ENCODE results near the gene KIF25.
A peak's percentile ranks its signal among the peaks of the same experiment; 100 is the strongest.

Gene KIF25

DNA sequence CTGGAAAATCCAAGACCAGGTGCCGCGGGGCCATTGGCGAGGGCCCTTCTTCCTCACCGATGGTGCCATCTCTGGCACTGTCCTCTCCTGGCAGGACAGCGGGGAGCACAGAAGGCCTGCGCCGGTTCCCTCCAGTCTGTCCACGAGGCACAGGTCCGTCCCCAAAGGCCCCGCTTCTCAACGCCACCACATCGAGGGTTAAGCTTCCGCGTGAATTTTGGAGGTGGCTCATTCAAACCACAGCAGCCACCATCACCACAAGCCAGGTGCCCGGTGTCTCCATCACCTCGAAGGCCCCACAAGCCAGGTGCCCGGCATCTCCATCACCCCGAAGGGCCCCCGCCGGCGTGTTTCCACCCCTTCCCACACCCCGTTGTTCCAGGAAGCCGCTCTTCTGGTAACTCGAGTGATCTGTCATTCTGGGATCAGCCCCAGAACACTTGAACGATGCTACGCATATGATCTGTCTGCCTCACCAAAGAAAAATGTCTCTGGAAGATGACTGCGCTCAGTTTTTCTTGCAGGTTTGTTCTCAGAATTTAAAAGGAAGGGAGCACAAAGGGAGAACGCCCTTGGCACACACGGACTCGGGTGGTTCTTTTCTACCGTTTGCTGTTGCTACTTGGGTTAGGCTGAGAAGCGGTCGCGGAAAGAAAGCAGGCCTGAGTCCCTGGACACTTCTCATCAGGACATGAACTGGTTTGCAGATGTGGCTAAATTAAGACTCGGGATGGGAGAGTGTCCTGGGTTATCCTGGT lies 9.9 kb upstream of the KIF25 start:
- Histone ChIP-seq H3K4me1 (ENCODE audit: control extremely low read depth in 1 of 4, control insufficient read depth in 4 of 4, insufficient read depth in 4 of 4, low read length in 3 of 4) (no peaks in the 10 kb centered on the region), H3K4me3 (ENCODE audit: control insufficient read depth in 1 of 7, extremely low read depth in 1 of 7, insufficient read depth in 4 of 7, low read depth in 2 of 7, low read length in 6 of 7) (no peak overlapping the region), H3K36me3 (ENCODE audit: control insufficient read depth in 4 of 4, insufficient read depth in 4 of 4, low read length in 3 of 4) (no peaks in the 10 kb centered on the region), H3K27ac (ENCODE audit: insufficient read depth in 1 of 2, low read depth in 1 of 2, low read length in 2 of 2, poor library complexity in 1 of 2, severe bottlenecking in 2 of 2) (no peak overlapping the region), H3K27me3 (replicated peaks in 2 of 5; ENCODE audit: control insufficient read depth in 4 of 5, insufficient read depth in 5 of 5, low read length in 4 of 5) (peaks cover 0 to 2% (median 0%) of the 10 kb centered on the region in 5 experiments), H3K9me3 (ENCODE audit: control extremely low read depth in 1 of 5, control insufficient read depth in 4 of 5, insufficient read depth in 2 of 5, low read depth in 1 of 5, low read length in 4 of 5) (peaks cover 0 to 7% (median 4%) of the 10 kb centered on the region in 5 experiments)
- WGBS (ENCODE audit: insufficient coverage) = 97% methylated on average over 35 of the region's 35 CpGs
- ChIA-PET POLR2A (no interaction called here), CTCF (no interaction called here)
- no peak for DNase-seq

- 95% methylated on average over 5 of the region's 5 CpGs for WGBS (ENCODE audit: insufficient coverage)
- no peak overlapping the region for H3K27ac ChIP-seq (ENCODE audit: insufficient read depth in 1 of 2, low read depth in 1 of 2, low read length in 2 of 2, poor library complexity in 1 of 2, severe bottlenecking in 2 of 2)
- CTCF ChIA-PET = no interaction called here
These were observed 9.3 kb upstream of the KIF25 start for GRCh38 chr6:167988154-167988495.

DNA sequence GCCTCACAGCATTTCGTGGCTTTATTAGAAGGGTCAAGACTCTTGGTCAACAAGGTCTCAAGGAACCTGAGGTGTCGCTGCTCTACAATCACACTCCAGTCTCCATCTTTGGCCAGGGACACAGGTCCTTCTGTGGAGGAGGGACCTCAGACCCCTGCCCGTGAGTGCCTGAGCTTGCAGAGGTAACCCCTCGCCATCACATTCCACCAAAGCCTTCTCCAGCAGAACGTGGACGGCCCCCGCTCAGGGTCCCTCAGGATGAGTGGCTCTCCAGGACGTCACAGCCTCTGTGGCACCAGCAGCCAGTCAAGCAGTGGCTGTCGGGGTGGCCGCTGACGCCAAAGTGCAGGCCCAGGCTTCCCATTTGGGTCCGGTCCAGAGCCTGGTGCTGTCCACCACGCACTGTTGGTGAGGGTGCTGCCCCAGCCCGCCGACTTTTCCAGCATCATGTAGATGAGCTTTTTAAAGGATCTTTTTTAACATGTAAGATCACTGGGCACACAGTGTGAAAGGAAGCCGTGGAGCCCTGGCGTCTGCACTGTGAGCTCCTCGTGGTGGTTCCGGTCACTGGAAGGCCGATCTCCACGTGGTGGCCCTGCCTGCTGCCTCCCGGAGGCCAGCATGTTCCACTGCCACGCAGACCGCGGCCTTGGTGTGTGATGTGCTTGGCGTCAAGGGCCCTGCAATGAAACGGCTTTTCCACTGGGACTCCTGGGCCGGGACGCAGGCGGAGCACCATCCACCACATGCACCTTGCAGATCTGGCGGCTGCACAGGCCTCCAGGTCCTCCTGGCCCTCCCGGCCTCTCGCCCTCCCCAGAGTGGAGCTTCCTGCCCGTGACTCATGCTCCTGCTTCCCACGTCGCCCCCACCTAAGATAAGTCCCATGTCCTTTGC lies 8.3 kb upstream of the KIF25 start:
- H3K27ac ChIP-seq (ENCODE audit: insufficient read depth in 1 of 2, low read depth in 1 of 2, low read length in 2 of 2, poor library complexity in 1 of 2, severe bottlenecking in 2 of 2) = no peak overlapping the region
- CTCF ChIA-PET = no interaction called here
- POLR2A ChIA-PET = no interaction called here
- H3K36me3 ChIP-seq (ENCODE audit: control insufficient read depth in 4 of 4, insufficient read depth in 4 of 4, low read length in 3 of 4) = no peaks in the 10 kb centered on the region
- H3K4me3 ChIP-seq (ENCODE audit: control insufficient read depth in 1 of 7, extremely low read depth in 1 of 7, insufficient read depth in 4 of 7, low read depth in 2 of 7, low read length in 6 of 7) = no peak overlapping the region
- no peak for DNase-seq
- H3K27me3 ChIP-seq (replicated peaks in 2 of 5; ENCODE audit: control insufficient read depth in 4 of 5, insufficient read depth in 5 of 5, low read length in 4 of 5) = peaks cover 0 to 2% (median 0%) of the 10 kb centered on the region in 5 experiments
- no peaks in the 10 kb centered on the region for H3K4me1 ChIP-seq (ENCODE audit: control extremely low read depth in 1 of 4, control insufficient read depth in 4 of 4, insufficient read depth in 4 of 4, low read length in 3 of 4)
- H3K9me3 ChIP-seq (ENCODE audit: control extremely low read depth in 1 of 5, control insufficient read depth in 4 of 5, insufficient read depth in 2 of 5, low read depth in 1 of 5, low read length in 4 of 5) = peaks cover 0 to 7% (median 4%) of the 10 kb centered on the region in 5 experiments
- 95% methylated on average over 36 of the region's 36 CpGs for whole genome bisulfite sequencing (ENCODE audit: insufficient coverage)

More at GRCh38 chr6:167988154-167988495, 9.3 kb upstream of the KIF25 start:
- Histone ChIP-seq H3K36me3 (ENCODE audit: control insufficient read depth in 4 of 4, insufficient read depth in 4 of 4, low read length in 3 of 4) (no peaks in the 10 kb centered on the region), H3K9me3 (ENCODE audit: control extremely low read depth in 1 of 5, control insufficient read depth in 4 of 5, insufficient read depth in 2 of 5, low read depth in 1 of 5, low read length in 4 of 5) (peaks cover 0 to 7% (median 4%) of the 10 kb centered on the region in 5 experiments), H3K4me1 (ENCODE audit: control extremely low read depth in 1 of 4, control insufficient read depth in 4 of 4, insufficient read depth in 4 of 4, low read length in 3 of 4) (no peaks in the 10 kb centered on the region), H3K4me3 (ENCODE audit: control insufficient read depth in 1 of 7, extremely low read depth in 1 of 7, insufficient read depth in 4 of 7, low read depth in 2 of 7, low read length in 6 of 7) (no peak overlapping the region), H3K27me3 (replicated peaks in 2 of 5; ENCODE audit: control insufficient read depth in 4 of 5, insufficient read depth in 5 of 5, low read length in 4 of 5) (peaks cover 0 to 2% (median 0%) of the 10 kb centered on the region in 5 experiments)
- POLR2A ChIA-PET = no interaction called here
- no peak for DNase-seq

- Histone ChIP-seq H3K27me3 (replicated peaks in 2 of 5; ENCODE audit: control insufficient read depth in 4 of 5, insufficient read depth in 5 of 5, low read length in 4 of 5) (peaks cover 0 to 2% (median 0%) of the 10 kb centered on the region in 5 experiments), H3K27ac (ENCODE audit: insufficient read depth in 1 of 2, low read depth in 1 of 2, low read length in 2 of 2, poor library complexity in 1 of 2, severe bottlenecking in 2 of 2) (no peak overlapping the region), H3K4me3 (ENCODE audit: control insufficient read depth in 1 of 7, extremely low read depth in 1 of 7, insufficient read depth in 4 of 7, low read depth in 2 of 7, low read length in 6 of 7) (no peak overlapping the region), H3K36me3 (ENCODE audit: control insufficient read depth in 4 of 4, insufficient read depth in 4 of 4, low read length in 3 of 4) (no peaks in the 10 kb centered on the region), H3K4me1 (ENCODE audit: control extremely low read depth in 1 of 4, control insufficient read depth in 4 of 4, insufficient read depth in 4 of 4, low read length in 3 of 4) (no peaks in the 10 kb centered on the region), H3K9me3 (ENCODE audit: control extremely low read depth in 1 of 5, control insufficient read depth in 4 of 5, insufficient read depth in 2 of 5, low read depth in 1 of 5, low read length in 4 of 5) (peaks cover 0 to 7% (median 4%) of the 10 kb centered on the region in 5 experiments)
- ChIA-PET POLR2A (no interaction called here), CTCF (no interaction called here)
- no peak for DNase-seq
- 98% methylated on average over 72 of the region's 75 CpGs for WGBS (ENCODE audit: insufficient coverage)
These were observed 7.2 kb upstream of the KIF25 start for GRCh38 chr6:167990016-167990945.

- Histone ChIP-seq H3K27me3 (replicated peaks in 2 of 5; ENCODE audit: control insufficient read depth in 4 of 5, insufficient read depth in 5 of 5, low read length in 4 of 5) (peaks cover 0 to 3% (median 0%) of the 10 kb centered on the region in 5 experiments), H3K27ac (ENCODE audit: insufficient read depth in 1 of 2, low read depth in 1 of 2, low read length in 2 of 2, poor library complexity in 1 of 2, severe bottlenecking in 2 of 2) (no peak overlapping the region), H3K4me1 (ENCODE audit: control extremely low read depth in 1 of 4, control insufficient read depth in 4 of 4, insufficient read depth in 4 of 4, low read length in 3 of 4) (peaks cover 0 to 2% (median 0%) of the 10 kb centered on the region in 4 experiments), H3K4me3 (ENCODE audit: control insufficient read depth in 1 of 7, extremely low read depth in 1 of 7, insufficient read depth in 4 of 7, low read depth in 2 of 7, low read length in 6 of 7) (no peak overlapping the region), H3K9me3 (ENCODE audit: control extremely low read depth in 1 of 5, control insufficient read depth in 4 of 5, insufficient read depth in 2 of 5, low read depth in 1 of 5, low read length in 4 of 5) (peaks cover 0 to 5% (median 2%) of the 10 kb centered on the region in 5 experiments), H3K36me3 (ENCODE audit: control insufficient read depth in 4 of 4, insufficient read depth in 4 of 4, low read length in 3 of 4) (no peaks in the 10 kb centered on the region)
- DNase-seq = peak in 2 of 3 donors; percentile 5 to 7
- 84% methylated on average over 7 of the region's 16 CpGs for WGBS (ENCODE audit: insufficient coverage)
- POLR2A ChIA-PET = no interaction called here
- CTCF ChIA-PET = no interaction called here
These were observed 4.3 kb upstream of the KIF25 start for GRCh38 chr6:167993169-167993568.

GRCh38 chr6:167993831-167994230 lies 3.6 kb upstream of the KIF25 start:
- no peak for DNase-seq
- Histone ChIP-seq H3K27me3 (replicated peaks in 2 of 5; ENCODE audit: control insufficient read depth in 4 of 5, insufficient read depth in 5 of 5, low read length in 4 of 5) (peaks cover 0 to 3% (median 0%) of the 10 kb centered on the region in 5 experiments), H3K36me3 (ENCODE audit: control insufficient read depth in 4 of 4, insufficient read depth in 4 of 4, low read length in 3 of 4) (no peaks in the 10 kb centered on the region), H3K9me3 (ENCODE audit: control extremely low read depth in 1 of 5, control insufficient read depth in 4 of 5, insufficient read depth in 2 of 5, low read depth in 1 of 5, low read length in 4 of 5) (peaks cover 0 to 5% (median 2%) of the 10 kb centered on the region in 5 experiments), H3K4me3 (ENCODE audit: control insufficient read depth in 1 of 7, extremely low read depth in 1 of 7, insufficient read depth in 4 of 7, low read depth in 2 of 7, low read length in 6 of 7) (no peak overlapping the region), H3K4me1 (ENCODE audit: control extremely low read depth in 1 of 4, control insufficient read depth in 4 of 4, insufficient read depth in 4 of 4, low read length in 3 of 4) (peaks cover 0 to 2% (median 0%) of the 10 kb centered on the region in 4 experiments), H3K27ac (ENCODE audit: insufficient read depth in 1 of 2, low read depth in 1 of 2, low read length in 2 of 2, poor library complexity in 1 of 2, severe bottlenecking in 2 of 2) (no peak overlapping the region)
- POLR2A ChIA-PET = no interaction called here
- CTCF ChIA-PET = no interaction called here
- WGBS (ENCODE audit: insufficient coverage) = 93% methylated on average over 10 of the region's 11 CpGs
